GM12878 (cell line): ENCODE results near the gene WDFY4. TPM values are rescaled to one million over a fixed set of nuclear protein-coding genes. Genes with fewer than 3 reads are reported as not detected.

Experiments used
- ATAC-seq: fragments of 200-7000 bp; cut with Tn5 transposase; 3 replicates; pipeline ENCODE4 v1.9.1; 2020; ENCODE audit warnings: mild to moderate bottlenecking, moderate library complexity
- BruUV-seq: library from RNA; stranded (reverse); fragments of 400-500 nt; replicated peaks from 2 replicates; lab custom pipeline; 2021; lab: Mats Ljungman, UMichigan
- CTCF ChIA-PET: fragments of 300-600 bp; sonication (Branson Sonifier 250); formaldehyde crosslinking; extraction: SDS; loops from one replicate; lab custom pipeline; 2021; ENCODE audit warnings: inconsistent platforms; lab: Yijun Ruan, JAX
- POLR2A ChIA-PET: fragments of 350-600 bp; formaldehyde crosslinking; extraction: SDS; loops from one replicate; lab custom pipeline; 2021; ENCODE audit warnings: inconsistent platforms; lab: Charles Lee
- RAD21 ChIA-PET: fragments of 300-600 bp; sonication (Branson Sonifier 250); formaldehyde crosslinking; loops from one replicate; lab custom pipeline; 2023; ENCODE audit warnings: antibody characterized with exemption; ENCODE audit not compliant: unreplicated experiment; lab: Charles Lee
- SMC1A ChIA-PET: fragments of 300-600 bp; sonication (Branson Sonifier 250); formaldehyde crosslinking; loops from one replicate; lab custom pipeline; 2023; ENCODE audit not compliant: unreplicated experiment, uncharacterized antibody; lab: Charles Lee
- DNase-seq: peaks from one replicate; pipeline ENCODE4 v3.0.0-alpha.2; 2011; ENCODE audit warnings: low read depth, low spot score
- FAIRE-seq: peaks from 3 replicates; lab custom pipeline; 2011; peaks lifted over from hg19 to GRCh38; lab: Jason Lieb, UNC
- H2AFZ ChIP-seq: 2 replicates; pipeline ENCODE4 v1.6.0; 2011; ENCODE audit warnings: low read depth, low read length, control low read depth; ENCODE audit not compliant: control insufficient read depth
- H3K27ac ChIP-seq: 2 replicates; pipeline ENCODE4 v1.5.1; 2011; ENCODE audit warnings: control low read depth; ENCODE audit not compliant: control insufficient read depth, insufficient read depth
- H3K27me3 ChIP-seq, 2 experiments: replicated peaks in 1 of 2; 2 replicates each; pipeline versions ENCODE4 v1.6.0 to v1.6.1; 2011; ENCODE audit warnings: low read length in 1 of 2; ENCODE audit not compliant: control insufficient read depth in 2 of 2, insufficient read depth in 2 of 2
- H3K36me3 ChIP-seq, 2 experiments: 2 replicates each; pipeline ENCODE4 v1.5.1; 2011; ENCODE audit warnings: low read length in 1 of 2; ENCODE audit not compliant: control insufficient read depth in 2 of 2, insufficient read depth in 2 of 2
- H3K4me1 ChIP-seq: 2 replicates; pipeline ENCODE4 v1.6.1; 2011; ENCODE audit warnings: mild to moderate bottlenecking, low read length, moderate library complexity, mixed read lengths; ENCODE audit not compliant: control insufficient read depth, insufficient read depth
- H3K4me2 ChIP-seq: 2 replicates; pipeline ENCODE4 v1.6.0; 2011; ENCODE audit warnings: control low read depth; ENCODE audit not compliant: control insufficient read depth, insufficient read depth
- H3K4me3 ChIP-seq: fragments of 200-600 bp; sonication (generic); 2 replicates; pipeline ENCODE4 v1.5.1; 2016
- H3K79me2 ChIP-seq: 2 replicates; pipeline ENCODE4 v1.6.0; 2011; ENCODE audit warnings: low read length; ENCODE audit not compliant: control insufficient read depth, insufficient read depth
- H3K9ac ChIP-seq: 2 replicates; pipeline ENCODE4 v1.8.0; 2011; ENCODE audit warnings: low read length, control low read depth, mixed read lengths; ENCODE audit not compliant: control insufficient read depth, insufficient read depth
- H3K9me3 ChIP-seq: replicated peaks from 3 replicates; pipeline ENCODE4 v1.5.1; 2011; ENCODE audit warnings: mild to moderate bottlenecking, low read length; ENCODE audit not compliant: control insufficient read depth, insufficient read depth
- H4K20me1 ChIP-seq: 2 replicates; pipeline ENCODE4 v1.6.0; 2011; ENCODE audit not compliant: control insufficient read depth, insufficient read depth
- ASH2L ChIP-seq: fragments of 300-600, 200-600 bp; sonication (generic); IDR thresholded peaks from 2 replicates; pipeline ENCODE4 v1.6.1; 2017; ENCODE audit warnings: low read depth, mild to moderate bottlenecking, borderline replicate concordance
- BACH1 ChIP-seq: fragments of 450-650 bp; IDR thresholded peaks from 2 replicates; pipeline ENCODE4 v1.6.1; 2017; ENCODE audit warnings: mild to moderate bottlenecking, borderline replicate concordance
- KDM1A ChIP-seq: fragments of 200-600 bp; sonication (generic); IDR thresholded peaks from 2 replicates; pipeline ENCODE4 v1.6.1; 2016; ENCODE audit warnings: borderline replicate concordance
- NFIC ChIP-seq: IDR thresholded peaks from 2 replicates; pipeline ENCODE4 v1.6.1; 2012; ENCODE audit warnings: low read depth, mild to moderate bottlenecking, inconsistent platforms, low read length, moderate library complexity
- RFX5 ChIP-seq: IDR thresholded peaks from 2 replicates; pipeline ENCODE4 v1.6.1; 2011; ENCODE audit warnings: low read depth, low read length, improper control_type of control experiment
- SMARCA5 ChIP-seq: fragments of 450-650 bp; IDR thresholded peaks from 2 replicates; pipeline ENCODE4 v1.6.1; 2017; ENCODE audit warnings: mild to moderate bottlenecking
- TARDBP ChIP-seq: IDR thresholded peaks from 2 replicates; pipeline ENCODE4 v1.6.1; 2016; ENCODE audit warnings: borderline replicate concordance
- TCF12 ChIP-seq: IDR thresholded peaks from 2 replicates; pipeline ENCODE4 v1.6.1; 2011; ENCODE audit warnings: low read depth, mild to moderate bottlenecking, low read length
- ZSCAN29 ChIP-seq: fragments of 450-650 bp; IDR thresholded peaks from 2 replicates; pipeline ENCODE4 v1.6.1; 2017; ENCODE audit warnings: mild to moderate bottlenecking, moderate library complexity
- WGBS: methylation state at CpG from one replicate; pipeline ENCODE4 v1.1.6; 2016; ENCODE audit warnings: low lambda C conversion rate; ENCODE audit not compliant: insufficient replicate concordance, insufficient coverage; ENCODE audit errors: missing lambda C conversion rate; 5-methylcytosine and 5-hydroxymethylcytosine counted together
- in situ Hi-C: fragments of 300-500 bp; cut with MboI; formaldehyde crosslinking; loops from 9 replicates; pipeline ENCODE4 v1.14.3; 2018; ENCODE audit warnings: mixed read lengths
- intact Hi-C: fragments of 100-400 bp; cut with micrococcal nuclease; formaldehyde crosslinking; loops from one replicate; pipeline ENCODE4 v1.14.2; 2022; ENCODE audit not compliant: unreplicated experiment
- polyA plus RNA-seq, 11 experiments: library from polyadenylated mRNA; depleted of rRNA in 4 of 11; unstranded in 6 of 11; stranded (reverse) in 5 of 11; fragments of >200 nt; fragmentation: Nextera tagmentation in 4 of 11; fragmentation: Illumina TruSeq in 1 of 11; extraction: Ambion mirVana in 4 of 11; extraction: Trizol in 1 of 11; gene quantifications; 1 replicate in 1 of 11; 2 replicates in 10 of 11; pipeline versions ENCODE4 v1.2.1 to v1.2.3, GENCODE V29; 2011 to 2016; ENCODE audit warnings: inconsistent platforms in 2 of 11, missing spikeins in 2 of 11, low read depth in 1 of 11
- total RNA-seq, 4 experiments: library from RNA; depleted of rRNA in 3 of 4; stranded (reverse); fragments of >200 nt in 3 of 4; fragmentation: Illumina TruSeq in 1 of 4; extraction: Trizol in 1 of 4; gene quantifications; 2 replicates each; pipeline versions ENCODE4 v1.2.1 to v1.2.3, GENCODE V29; 2013 to 2021
- TF ChIP-seq, protein P1 (sequence below): fragments of 450-650 bp; IDR thresholded peaks from 2 replicates; pipeline ENCODE4 v1.6.1; 2017; ENCODE audit warnings: low read depth, mild to moderate bottlenecking, moderate library complexity
- TF ChIP-seq, protein P2 (sequence below): IDR thresholded peaks from 2 replicates; pipeline ENCODE4 v1.6.1; 2011; ENCODE audit warnings: low read depth, low read length, improper control_type of control experiment, borderline replicate concordance
- TF ChIP-seq, protein P3 (sequence below): fragments of 450-650 bp; IDR thresholded peaks from 2 replicates; pipeline ENCODE4 v1.6.1; 2016; ENCODE audit warnings: mild to moderate bottlenecking, moderate library complexity, borderline replicate concordance
- TF ChIP-seq, protein P4 (sequence below): IDR thresholded peaks from 2 replicates; pipeline ENCODE4 v1.6.1; 2011; ENCODE audit warnings: borderline replicate concordance, low read depth, mild to moderate bottlenecking, moderate library complexity, low read length; ENCODE audit not compliant: insufficient read depth, poor library complexity, severe bottlenecking

The WDFY4 gene
- total and polyA plus RNA-seq, 10 of the 15 experiments (the other 5 are each of a cell fraction or from before 2014, with no cell fraction given): 13.5 to 132 (median 47.3) TPM

DNA sequence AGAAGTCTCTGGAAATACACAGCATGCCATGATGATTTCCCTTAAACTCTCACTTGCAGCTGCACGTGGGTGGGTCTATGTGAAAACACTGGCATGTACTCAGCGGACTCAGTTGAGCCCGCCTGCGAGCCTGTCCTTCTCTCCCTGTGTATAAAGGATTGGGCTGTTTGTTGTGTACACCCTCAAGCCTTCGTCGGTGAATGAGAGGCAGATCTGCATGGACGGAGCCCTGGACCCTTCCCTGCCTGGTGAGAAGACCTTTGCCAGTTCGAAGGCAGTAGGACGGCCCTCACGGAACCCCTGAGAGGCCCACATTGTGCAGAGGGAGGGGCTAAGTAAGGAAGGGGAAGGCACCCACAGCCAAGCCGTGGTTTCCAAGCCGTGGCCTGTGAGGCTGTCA is 121.2 kb downstream of the WDFY4 start (continued):
- TF ChIP-seq, protein P1, sequence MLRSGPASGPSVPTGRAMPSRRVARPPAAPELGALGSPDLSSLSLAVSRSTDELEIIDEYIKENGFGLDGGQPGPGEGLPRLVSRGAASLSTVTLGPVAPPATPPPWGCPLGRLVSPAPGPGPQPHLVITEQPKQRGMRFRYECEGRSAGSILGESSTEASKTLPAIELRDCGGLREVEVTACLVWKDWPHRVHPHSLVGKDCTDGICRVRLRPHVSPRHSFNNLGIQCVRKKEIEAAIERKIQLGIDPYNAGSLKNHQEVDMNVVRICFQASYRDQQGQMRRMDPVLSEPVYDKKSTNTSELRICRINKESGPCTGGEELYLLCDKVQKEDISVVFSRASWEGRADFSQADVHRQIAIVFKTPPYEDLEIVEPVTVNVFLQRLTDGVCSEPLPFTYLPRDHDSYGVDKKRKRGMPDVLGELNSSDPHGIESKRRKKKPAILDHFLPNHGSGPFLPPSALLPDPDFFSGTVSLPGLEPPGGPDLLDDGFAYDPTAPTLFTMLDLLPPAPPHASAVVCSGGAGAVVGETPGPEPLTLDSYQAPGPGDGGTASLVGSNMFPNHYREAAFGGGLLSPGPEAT: no peak
- TF ChIP-seq TARDBP: no peak
- TF ChIP-seq KDM1A: no peak
- TF ChIP-seq ASH2L: no peak
- no peak for TF ChIP-seq ZSCAN29
- TF ChIP-seq, protein P2, sequence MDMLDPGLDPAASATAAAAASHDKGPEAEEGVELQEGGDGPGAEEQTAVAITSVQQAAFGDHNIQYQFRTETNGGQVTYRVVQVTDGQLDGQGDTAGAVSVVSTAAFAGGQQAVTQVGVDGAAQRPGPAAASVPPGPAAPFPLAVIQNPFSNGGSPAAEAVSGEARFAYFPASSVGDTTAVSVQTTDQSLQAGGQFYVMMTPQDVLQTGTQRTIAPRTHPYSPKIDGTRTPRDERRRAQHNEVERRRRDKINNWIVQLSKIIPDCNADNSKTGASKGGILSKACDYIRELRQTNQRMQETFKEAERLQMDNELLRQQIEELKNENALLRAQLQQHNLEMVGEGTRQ: no peak
- TF ChIP-seq TCF12: no peak

DNA sequence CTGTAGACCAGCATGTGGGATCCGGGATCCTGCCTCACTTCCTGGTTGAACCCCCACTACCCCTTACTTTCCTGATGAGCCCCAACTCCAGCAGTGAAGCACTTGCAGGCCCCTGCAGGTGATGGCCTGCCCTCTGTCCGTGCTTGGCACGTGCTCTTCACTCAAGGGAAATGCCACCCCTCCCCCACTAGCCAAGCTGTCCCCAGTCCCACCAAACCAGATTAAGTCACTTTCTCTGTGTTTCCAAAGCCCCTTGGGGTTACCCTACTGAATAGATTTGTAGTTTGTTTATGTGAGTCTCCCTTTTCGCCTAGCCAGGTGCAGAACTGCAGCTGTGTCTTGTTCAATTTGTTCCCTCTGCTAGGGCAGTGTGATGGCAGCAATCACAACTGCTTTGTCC is 121.7 kb downstream of the WDFY4 start:
- Histone ChIP-seq H3K27me3 (no peaks in the 10 kb centered on the region), H3K9me3 (no peaks in the 10 kb centered on the region; the same call in 2 of the 3 replicates), H3K79me2 (peaks cover 5% of the 10 kb centered on the region; the same call in 1 of the 2 replicates), H4K20me1 (peaks cover 14% of the 10 kb centered on the region), H3K9ac (no peak overlapping the region), H3K4me2 (no peak overlapping the region), H3K4me3 (no peak overlapping the region), H3K27ac (no peak overlapping the region), H3K4me1 (peaks cover 25% of the 10 kb centered on the region), H2AFZ (no peak overlapping the region), H3K36me3 (peaks cover 34 to 41% of the 10 kb centered on the region in 2 experiments)
- CTCF ChIA-PET: no interaction called here
- FAIRE-seq: no peak
- intact Hi-C loops (no loop called here), in situ Hi-C loops (no loop called here)
- RAD21 ChIA-PET: no interaction called here
- BruUV-seq: no TSS peak
- SMC1A ChIA-PET: interaction anchor here (1.2 kb wide), 1 partner anchor 9 kb away, joined by 5 read pairs; no protein-coding TSS in a partner anchor
- no peak for DNase-seq
- POLR2A ChIA-PET: no interaction called here
- ATAC-seq: no peak
- TF ChIP-seq, protein P3, sequence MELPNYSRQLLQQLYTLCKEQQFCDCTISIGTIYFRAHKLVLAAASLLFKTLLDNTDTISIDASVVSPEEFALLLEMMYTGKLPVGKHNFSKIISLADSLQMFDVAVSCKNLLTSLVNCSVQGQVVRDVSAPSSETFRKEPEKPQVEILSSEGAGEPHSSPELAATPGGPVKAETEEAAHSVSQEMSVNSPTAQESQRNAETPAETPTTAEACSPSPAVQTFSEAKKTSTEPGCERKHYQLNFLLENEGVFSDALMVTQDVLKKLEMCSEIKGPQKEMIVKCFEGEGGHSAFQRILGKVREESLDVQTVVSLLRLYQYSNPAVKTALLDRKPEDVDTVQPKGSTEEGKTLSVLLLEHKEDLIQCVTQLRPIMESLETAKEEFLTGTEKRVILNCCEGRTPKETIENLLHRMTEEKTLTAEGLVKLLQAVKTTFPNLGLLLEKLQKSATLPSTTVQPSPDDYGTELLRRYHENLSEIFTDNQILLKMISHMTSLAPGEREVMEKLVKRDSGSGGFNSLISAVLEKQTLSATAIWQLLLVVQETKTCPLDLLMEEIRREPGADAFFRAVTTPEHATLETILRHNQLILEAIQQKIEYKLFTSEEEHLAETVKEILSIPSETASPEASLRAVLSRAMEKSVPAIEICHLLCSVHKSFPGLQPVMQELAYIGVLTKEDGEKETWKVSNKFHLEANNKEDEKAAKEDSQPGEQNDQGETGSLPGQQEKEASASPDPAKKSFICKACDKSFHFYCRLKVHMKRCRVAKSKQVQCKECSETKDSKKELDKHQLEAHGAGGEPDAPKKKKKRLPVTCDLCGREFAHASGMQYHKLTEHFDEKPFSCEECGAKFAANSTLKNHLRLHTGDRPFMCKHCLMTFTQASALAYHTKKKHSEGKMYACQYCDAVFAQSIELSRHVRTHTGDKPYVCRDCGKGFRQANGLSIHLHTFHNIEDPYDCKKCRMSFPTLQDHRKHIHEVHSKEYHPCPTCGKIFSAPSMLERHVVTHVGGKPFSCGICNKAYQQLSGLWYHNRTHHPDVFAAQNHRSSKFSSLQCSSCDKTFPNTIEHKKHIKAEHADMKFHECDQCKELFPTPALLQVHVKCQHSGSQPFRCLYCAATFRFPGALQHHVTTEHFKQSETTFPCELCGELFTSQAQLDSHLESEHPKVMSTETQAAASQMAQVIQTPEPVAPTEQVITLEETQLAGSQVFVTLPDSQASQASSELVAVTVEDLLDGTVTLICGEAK: no peak
- TF ChIP-seq SMARCA5 (no peak), BACH1 (no peak), NFIC (no peak), RFX5 (no peak)
- TF ChIP-seq, protein P4, sequence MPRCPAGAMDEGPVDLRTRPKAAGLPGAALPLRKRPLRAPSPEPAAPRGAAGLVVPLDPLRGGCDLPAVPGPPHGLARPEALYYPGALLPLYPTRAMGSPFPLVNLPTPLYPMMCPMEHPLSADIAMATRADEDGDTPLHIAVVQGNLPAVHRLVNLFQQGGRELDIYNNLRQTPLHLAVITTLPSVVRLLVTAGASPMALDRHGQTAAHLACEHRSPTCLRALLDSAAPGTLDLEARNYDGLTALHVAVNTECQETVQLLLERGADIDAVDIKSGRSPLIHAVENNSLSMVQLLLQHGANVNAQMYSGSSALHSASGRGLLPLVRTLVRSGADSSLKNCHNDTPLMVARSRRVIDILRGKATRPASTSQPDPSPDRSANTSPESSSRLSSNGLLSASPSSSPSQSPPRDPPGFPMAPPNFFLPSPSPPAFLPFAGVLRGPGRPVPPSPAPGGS: no peak
- 95% methylated on average over 4 of the region's 4 CpGs for WGBS
